ENCODE results near the gene TPM4.
"Not testable (repeated sequence)": the region's sequence is repeated elsewhere in the genome, so short reads cannot be mapped to it uniquely, and the experiment has no call there.

TPM4 gene

DNA sequence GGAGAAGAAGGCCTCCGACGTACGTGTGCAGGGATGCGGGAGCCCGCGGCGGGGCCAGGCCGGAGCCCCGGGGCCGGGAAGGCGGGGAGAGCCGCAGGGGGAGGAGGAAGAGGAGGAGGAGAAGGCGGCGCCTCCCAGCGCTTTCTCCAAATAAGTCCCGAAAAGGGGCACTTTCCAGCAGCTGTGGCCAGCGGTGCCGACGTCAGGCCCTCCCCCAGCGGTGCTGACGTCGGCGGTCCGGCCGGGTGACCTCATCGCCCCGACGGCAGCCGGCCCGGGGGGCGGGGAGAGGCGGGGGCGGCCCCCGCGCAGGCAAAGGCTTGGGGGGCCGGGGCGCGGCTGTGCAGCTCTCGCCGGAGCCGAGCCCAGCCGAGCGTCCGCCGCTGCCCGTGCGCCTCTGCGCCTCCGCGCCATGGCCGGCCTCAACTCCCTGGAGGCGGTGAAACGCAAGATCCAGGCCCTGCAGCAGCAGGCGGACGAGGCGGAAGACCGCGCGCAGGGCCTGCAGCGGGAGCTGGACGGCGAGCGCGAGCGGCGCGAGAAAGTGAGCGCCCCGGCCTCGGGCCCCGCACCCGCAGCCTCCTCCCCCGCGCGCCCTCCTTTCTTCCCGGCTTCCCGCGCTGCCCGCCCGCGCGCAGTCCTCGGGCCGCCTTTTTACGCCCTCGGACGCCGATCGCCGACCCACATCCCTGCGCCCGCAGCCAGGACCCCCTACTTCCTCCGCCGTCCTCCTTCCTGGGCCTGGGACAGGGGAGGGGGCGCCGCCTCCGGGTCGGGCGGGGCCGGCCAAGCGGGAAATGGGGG lies at the start of gene TPM4:
Gene TPM4 (plus strand): TSS at position 342 of the 804 bp plus-strand sequence. CDS start 71 bp downstream, at position 413.
- FAIRE-seq (no peak), DNase-seq (ENCODE audit: insufficient read length, low spot score) (peak; percentile 75)
- TF ChIP-seq POLR2A (IDR thresholded peaks at IDR 0.05; ENCODE audit: low read depth, low read length) = peak; percentile 79

DNA sequence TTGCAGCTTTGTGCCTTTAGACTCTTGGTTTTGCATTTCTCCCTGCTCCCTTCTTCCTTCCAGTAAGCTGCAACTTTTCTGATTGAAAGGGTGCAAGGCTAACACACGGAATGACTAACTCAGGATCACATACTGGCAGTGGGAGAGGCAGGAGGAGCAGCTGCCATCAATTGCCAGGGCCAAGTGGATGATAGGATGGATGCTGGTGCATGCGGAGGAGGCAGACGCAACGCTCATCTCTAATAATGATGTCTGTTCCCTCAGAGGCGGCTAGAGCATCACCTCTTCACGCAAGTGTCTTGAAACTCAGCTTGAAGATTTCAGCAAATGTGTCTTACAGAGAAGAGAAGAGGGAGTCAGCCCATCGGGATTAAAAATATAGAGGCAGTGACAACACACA lies 49.5 kb upstream of the TPM4 start:
- DNase-seq (ENCODE audit: insufficient read length, low spot score) (no peak), FAIRE-seq (no peak)
- no peak for TF ChIP-seq POLR2A (IDR thresholded peaks at IDR 0.05; ENCODE audit: low read depth, low read length)

GRCh38 chr19:16027528-16027927 lies 48.8 kb upstream of the TPM4 start:
- DNase-seq (ENCODE audit: insufficient read length, low spot score) (no peak), FAIRE-seq (no peak)
- TF ChIP-seq POLR2A (IDR thresholded peaks at IDR 0.05; ENCODE audit: low read depth, low read length) = no peak

DNA sequence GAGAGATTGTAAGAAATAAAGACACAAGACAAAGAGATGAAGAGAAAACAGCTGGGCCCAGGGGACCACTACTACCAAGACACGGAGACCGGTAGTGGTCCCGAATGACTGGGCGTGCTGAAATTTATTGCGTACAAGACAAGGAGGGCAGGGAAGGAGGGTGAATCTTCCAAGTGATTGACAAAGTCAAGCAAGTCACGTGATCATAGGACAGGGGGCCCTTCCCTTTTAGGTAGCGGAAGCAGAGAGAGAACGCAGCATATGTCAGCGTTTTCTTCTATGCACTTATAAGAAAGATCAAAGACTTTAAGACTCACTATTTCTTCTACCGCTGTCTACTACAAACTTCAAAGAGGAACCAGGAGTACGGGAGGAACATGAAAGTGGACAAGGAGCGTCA lies 46.1 kb upstream of the TPM4 start:
- FAIRE-seq; DNase-seq (ENCODE audit: insufficient read length, low spot score): not testable (repeated sequence)

DNA sequence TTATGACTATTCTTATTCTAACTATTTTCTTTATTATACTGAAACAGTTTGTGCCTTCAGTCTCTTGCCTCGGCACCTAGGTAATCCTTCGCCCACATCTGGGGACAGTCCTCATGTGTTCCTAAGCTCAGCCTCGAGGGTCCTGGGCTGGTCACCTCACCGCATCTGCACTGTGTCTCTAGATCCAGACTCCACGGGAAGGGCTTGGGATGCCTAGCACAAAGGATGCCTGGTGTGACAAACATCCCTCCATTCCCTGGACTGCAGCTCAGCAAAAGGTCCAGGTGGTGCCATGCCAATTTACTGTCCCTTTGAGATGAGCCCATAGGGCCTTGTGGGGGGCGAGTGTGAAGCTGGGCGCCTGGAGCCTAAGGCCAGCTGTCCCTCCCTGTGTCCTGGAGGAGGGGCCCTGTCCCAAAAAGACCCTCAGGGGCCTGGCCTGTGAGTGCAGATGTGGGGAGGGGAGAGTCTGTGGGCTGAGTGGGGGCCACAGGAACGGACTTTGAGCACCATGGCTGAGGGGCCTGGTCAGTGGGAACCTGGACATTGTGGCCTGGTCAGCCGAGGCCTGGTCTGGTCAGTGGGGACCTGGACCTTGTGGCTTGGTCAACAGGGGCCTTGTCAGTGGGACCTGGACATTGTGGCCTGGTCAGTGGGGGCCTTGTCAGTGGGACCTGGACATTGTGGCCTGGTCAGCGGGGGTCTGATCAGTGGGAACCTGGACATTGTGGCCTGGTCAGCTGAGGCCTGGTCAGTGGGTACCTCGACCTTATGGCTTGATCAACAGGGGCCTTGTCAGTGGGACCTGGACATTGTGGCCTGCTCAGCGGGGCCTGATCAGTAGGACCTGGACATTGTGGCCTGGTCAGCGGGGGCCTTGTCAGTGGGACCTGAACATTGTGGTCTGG lies 45.1 kb upstream of the TPM4 start:
- TF ChIP-seq POLR2A (IDR thresholded peaks at IDR 0.05; ENCODE audit: low read depth, low read length) = no peak
- DNase-seq (ENCODE audit: insufficient read length, low spot score) = no peak
- no peak for FAIRE-seq

DNA sequence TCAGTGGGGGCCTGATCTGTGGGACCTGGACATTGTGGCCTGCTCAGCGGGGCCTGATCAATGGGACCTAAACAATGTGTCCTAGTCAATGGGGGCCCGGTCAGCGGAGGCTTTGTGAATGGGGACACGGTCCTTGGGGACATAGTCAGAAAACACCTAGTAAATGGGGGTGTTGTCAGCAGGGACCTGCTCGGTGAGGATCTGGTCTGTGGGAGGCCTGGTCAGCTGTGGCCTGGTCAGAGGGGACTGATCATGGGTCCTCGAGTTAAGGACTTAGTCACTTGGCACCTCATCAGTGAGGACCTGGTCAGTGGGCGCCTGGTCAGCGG lies 44.5 kb upstream of the TPM4 start:
- FAIRE-seq = no peak
- no peak for TF ChIP-seq POLR2A (IDR thresholded peaks at IDR 0.05; ENCODE audit: low read depth, low read length)
- DNase-seq (ENCODE audit: insufficient read length, low spot score) = no peak

- DNase-seq (ENCODE audit: insufficient read length, low spot score) (no peak), FAIRE-seq (no peak)
- no peak for TF ChIP-seq POLR2A (IDR thresholded peaks at IDR 0.05; ENCODE audit: low read depth, low read length)
These were observed 43.7 kb upstream of the TPM4 start for GRCh38 chr19:16032509-16033135.

DNA sequence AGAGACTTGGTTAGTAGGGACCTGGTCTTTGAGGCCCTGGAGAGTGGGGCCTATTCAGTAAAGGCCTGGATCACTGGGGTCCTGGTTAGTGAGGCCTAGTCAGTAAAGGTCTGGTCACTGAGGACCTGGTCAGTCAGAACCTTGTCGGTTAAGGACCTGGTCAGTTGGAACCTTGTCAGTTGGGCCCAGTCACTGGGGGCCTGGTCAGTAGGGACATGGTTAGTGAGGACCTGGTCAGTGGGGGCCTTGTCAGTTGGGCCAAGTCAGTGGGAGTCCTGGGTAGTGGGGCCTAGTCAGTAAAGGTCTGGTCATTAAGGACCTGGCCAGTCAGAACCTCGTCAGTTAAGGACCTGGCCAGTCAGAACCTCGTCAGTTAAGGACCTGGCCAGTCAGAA lies 43.2 kb upstream of the TPM4 start:
- TF ChIP-seq POLR2A (IDR thresholded peaks at IDR 0.05; ENCODE audit: low read depth, low read length) = no peak
- DNase-seq (ENCODE audit: insufficient read length, low spot score) = no peak
- FAIRE-seq = no peak

GRCh38 chr19:16033721-16034120 lies 42.6 kb upstream of the TPM4 start:
- no peak for DNase-seq (ENCODE audit: insufficient read length, low spot score)
- FAIRE-seq = no peak
- TF ChIP-seq POLR2A (IDR thresholded peaks at IDR 0.05; ENCODE audit: low read depth, low read length) = no peak

DNA sequence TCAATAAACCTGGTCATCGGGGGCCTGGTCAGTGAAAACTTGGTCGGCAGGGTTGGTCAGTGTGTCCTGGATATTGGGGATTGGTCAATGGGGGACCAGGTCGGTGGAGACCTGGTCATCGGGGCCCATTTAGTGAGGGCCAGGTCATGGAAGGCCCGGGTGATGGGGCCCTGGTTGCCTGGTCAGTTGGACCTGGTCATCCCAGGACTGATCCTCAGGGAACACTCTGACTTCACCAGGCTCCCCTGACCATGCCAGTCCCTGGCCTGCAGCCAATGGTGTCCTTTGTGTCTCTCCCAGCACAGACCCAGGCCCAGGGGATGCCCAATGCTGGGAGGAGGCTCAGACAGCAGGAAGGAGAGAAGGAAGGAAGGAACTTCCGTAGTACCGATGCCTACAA lies 42.1 kb upstream of the TPM4 start:
- DNase-seq (ENCODE audit: insufficient read length, low spot score) (no peak), FAIRE-seq (no peak)
- TF ChIP-seq POLR2A (IDR thresholded peaks at IDR 0.05; ENCODE audit: low read depth, low read length) = no peak

DNA sequence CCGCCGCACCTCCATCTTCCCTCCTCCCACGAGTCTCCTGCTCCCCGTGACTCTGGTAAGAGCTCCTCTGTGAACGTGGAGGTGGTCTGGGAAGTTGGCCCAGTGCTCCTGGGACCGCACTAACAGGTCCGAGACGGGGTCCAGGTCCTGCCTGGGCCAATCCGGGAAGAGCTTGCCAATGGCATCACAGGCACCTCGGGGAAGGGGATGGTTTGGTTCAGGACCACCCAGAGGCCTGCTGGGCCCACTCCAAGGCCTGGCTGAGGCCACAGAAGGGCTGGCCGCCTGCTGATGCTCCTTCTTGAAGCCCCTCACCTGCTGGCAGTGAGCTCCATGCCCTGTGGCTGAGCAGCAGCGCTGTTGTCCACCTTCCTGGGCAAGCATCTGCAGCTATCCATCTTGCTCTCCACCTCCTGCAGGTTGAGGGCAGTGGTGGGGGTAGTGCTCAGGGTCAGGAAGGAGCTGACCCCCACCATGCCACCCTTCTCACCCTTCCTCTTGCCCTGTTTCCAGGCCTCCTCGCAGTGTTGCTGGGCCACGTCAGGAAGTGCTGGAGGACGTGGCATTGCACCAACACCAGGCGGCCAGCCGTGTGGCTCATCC lies 41.2 kb upstream of the TPM4 start:
- DNase-seq (ENCODE audit: insufficient read length, low spot score) (no peak), FAIRE-seq (no peak)
- no peak for TF ChIP-seq POLR2A (IDR thresholded peaks at IDR 0.05; ENCODE audit: low read depth, low read length)

GRCh38 chr19:16035601-16036297 lies 40.5 kb upstream of the TPM4 start:
- DNase-seq (ENCODE audit: insufficient read length, low spot score) = no peak
- no peak for FAIRE-seq
- TF ChIP-seq POLR2A (IDR thresholded peaks at IDR 0.05; ENCODE audit: low read depth, low read length) = no peak

DNA sequence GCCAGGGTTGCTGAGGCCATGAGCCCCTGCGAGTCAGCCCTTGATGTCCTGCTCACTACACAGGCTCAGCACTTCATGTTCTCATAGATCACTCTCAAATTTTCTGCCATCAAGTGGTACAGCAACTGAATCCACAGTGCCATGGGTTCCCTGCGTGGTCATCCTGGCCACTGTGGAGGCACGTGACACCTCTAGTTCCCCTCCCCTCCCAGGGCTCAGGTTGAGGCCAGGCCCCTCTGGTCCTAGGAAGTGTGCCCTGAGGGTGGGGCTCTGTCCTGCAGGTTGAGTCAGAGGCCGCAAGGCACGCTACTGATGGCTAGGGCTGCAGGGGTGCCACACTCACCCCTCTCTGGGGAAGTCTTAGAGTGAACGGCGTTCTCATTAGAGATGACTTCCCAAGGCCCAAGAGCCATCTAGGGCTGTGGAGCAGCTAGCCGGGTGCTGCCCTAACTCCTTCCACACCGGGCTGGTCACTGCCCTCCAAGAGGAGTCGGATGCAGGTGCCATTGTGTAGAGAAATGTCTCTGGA lies 39.8 kb upstream of the TPM4 start:
- TF ChIP-seq POLR2A (IDR thresholded peaks at IDR 0.05; ENCODE audit: low read depth, low read length) = no peak
- FAIRE-seq = no peak
- DNase-seq (ENCODE audit: insufficient read length, low spot score) = no peak

Measured in H54 (cell line).